ENCODE results near the gene THAP12. TPM values are rescaled to one million over a fixed set of nuclear protein-coding genes. Genes with fewer than 3 reads are reported as not detected.

THAP12 gene
- total RNA-seq, 1 experiment from 2014 or later, result 27.6 TPM

DNA sequence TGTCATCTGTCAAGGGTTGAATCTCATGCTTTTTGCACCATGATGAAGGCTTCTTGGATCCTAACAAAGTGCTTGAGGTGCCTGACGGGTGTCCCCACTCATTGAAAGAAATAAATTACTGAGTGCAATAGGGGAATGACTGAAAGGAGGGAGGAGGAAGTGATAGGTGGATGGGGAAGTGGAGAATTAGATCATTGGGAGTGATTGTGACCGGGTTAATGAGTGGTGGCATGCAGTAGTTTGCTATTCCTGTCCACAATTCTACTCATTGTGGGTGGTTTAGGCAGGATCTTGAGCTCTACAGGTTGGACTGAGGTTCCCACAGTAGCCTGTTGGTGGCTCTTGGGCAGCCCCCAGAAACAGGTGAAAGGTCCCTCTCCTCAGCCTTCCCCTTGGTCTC is 44.3 kb downstream of the THAP12 start:
- POLR2A ChIA-PET, result no interaction called here
- H3K4me3 Mint-ChIP-seq, result no peak overlapping the region
- H3K27ac Mint-ChIP-seq, result no peak overlapping the region

More for the DNA sequence above, 44.3 kb downstream of the THAP12 start:
- TF ChIP-seq, protein P1, sequence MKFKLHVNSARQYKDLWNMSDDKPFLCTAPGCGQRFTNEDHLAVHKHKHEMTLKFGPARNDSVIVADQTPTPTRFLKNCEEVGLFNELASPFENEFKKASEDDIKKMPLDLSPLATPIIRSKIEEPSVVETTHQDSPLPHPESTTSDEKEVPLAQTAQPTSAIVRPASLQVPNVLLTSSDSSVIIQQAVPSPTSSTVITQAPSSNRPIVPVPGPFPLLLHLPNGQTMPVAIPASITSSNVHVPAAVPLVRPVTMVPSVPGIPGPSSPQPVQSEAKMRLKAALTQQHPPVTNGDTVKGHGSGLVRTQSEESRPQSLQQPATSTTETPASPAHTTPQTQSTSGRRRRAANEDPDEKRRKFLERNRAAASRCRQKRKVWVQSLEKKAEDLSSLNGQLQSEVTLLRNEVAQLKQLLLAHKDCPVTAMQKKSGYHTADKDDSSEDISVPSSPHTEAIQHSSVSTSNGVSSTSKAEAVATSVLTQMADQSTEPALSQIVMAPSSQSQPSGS (CRISPR knock-in tag; IDR thresholded peaks at IDR 0.05; ENCODE audit: borderline replicate concordance, low read depth), result no peak
- TF ChIP-seq SMAD4 (CRISPR knock-in tag; IDR thresholded peaks at IDR 0.05) (no peak), MYBL2 (CRISPR knock-in tag; IDR thresholded peaks at IDR 0.05) (no peak), SP1 (CRISPR knock-in tag; conservative IDR thresholded peaks at IDR 0.05) (no peak), NR3C1 (CRISPR knock-in tag; conservative IDR thresholded peaks at IDR 0.05; ENCODE audit: low read depth) (no peak), ARID4B (CRISPR knock-in tag; IDR thresholded peaks at IDR 0.05; ENCODE audit: borderline replicate concordance) (no peak), ZNF423 (CRISPR knock-in tag; IDR thresholded peaks at IDR 0.05) (no peak), ZNF121 (CRISPR knock-in tag; IDR thresholded peaks at IDR 0.05) (no peak), NR2C2 (CRISPR knock-in tag; IDR thresholded peaks at IDR 0.05) (no peak), ZNF425 (CRISPR knock-in tag; conservative IDR thresholded peaks at IDR 0.05) (no peak), MLX (CRISPR knock-in tag; IDR thresholded peaks at IDR 0.05) (no peak), FOXJ3 (CRISPR knock-in tag; IDR thresholded peaks at IDR 0.05; ENCODE audit: borderline replicate concordance) (no peak), RELA (CRISPR knock-in tag; IDR thresholded peaks at IDR 0.05; ENCODE audit: borderline replicate concordance) (no peak), CREM (CRISPR knock-in tag; IDR thresholded peaks at IDR 0.05) (no peak), HMGA2 (CRISPR knock-in tag; IDR thresholded peaks at IDR 0.05) (no peak), ESRRA (CRISPR knock-in tag; IDR thresholded peaks at IDR 0.05; ENCODE audit: borderline replicate concordance) (no peak)
- TF ChIP-seq, protein P2, sequence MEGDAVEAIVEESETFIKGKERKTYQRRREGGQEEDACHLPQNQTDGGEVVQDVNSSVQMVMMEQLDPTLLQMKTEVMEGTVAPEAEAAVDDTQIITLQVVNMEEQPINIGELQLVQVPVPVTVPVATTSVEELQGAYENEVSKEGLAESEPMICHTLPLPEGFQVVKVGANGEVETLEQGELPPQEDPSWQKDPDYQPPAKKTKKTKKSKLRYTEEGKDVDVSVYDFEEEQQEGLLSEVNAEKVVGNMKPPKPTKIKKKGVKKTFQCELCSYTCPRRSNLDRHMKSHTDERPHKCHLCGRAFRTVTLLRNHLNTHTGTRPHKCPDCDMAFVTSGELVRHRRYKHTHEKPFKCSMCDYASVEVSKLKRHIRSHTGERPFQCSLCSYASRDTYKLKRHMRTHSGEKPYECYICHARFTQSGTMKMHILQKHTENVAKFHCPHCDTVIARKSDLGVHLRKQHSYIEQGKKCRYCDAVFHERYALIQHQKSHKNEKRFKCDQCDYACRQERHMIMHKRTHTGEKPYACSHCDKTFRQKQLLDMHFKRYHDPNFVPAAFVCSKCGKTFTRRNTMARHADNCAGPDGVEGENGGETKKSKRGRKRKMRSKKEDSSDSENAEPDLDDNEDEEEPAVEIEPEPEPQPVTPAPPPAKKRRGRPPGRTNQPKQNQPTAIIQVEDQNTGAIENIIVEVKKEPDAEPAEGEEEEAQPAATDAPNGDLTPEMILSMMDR (IDR thresholded peaks at IDR 0.05), result no peak
- TF ChIP-seq, protein P3, sequence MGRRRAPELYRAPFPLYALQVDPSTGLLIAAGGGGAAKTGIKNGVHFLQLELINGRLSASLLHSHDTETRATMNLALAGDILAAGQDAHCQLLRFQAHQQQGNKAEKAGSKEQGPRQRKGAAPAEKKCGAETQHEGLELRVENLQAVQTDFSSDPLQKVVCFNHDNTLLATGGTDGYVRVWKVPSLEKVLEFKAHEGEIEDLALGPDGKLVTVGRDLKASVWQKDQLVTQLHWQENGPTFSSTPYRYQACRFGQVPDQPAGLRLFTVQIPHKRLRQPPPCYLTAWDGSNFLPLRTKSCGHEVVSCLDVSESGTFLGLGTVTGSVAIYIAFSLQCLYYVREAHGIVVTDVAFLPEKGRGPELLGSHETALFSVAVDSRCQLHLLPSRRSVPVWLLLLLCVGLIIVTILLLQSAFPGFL (CRISPR knock-in tag; IDR thresholded peaks at IDR 0.05; ENCODE audit: borderline replicate concordance), result no peak
- TF ChIP-seq, protein P4, sequence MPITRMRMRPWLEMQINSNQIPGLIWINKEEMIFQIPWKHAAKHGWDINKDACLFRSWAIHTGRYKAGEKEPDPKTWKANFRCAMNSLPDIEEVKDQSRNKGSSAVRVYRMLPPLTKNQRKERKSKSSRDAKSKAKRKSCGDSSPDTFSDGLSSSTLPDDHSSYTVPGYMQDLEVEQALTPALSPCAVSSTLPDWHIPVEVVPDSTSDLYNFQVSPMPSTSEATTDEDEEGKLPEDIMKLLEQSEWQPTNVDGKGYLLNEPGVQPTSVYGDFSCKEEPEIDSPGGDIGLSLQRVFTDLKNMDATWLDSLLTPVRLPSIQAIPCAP (CRISPR knock-in tag; IDR thresholded peaks at IDR 0.05), result no peak
- TF ChIP-seq, protein P5, sequence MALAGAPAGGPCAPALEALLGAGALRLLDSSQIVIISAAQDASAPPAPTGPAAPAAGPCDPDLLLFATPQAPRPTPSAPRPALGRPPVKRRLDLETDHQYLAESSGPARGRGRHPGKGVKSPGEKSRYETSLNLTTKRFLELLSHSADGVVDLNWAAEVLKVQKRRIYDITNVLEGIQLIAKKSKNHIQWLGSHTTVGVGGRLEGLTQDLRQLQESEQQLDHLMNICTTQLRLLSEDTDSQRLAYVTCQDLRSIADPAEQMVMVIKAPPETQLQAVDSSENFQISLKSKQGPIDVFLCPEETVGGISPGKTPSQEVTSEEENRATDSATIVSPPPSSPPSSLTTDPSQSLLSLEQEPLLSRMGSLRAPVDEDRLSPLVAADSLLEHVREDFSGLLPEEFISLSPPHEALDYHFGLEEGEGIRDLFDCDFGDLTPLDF (CRISPR knock-in tag; IDR thresholded peaks at IDR 0.05), result no peak
- peaks cover 39% of the 10 kb centered on the region for H3K9me3 Mint-ChIP-seq
- DNase-seq (ENCODE audit: low spot score), result no peak
- peaks cover 30% of the 10 kb centered on the region for H3K36me3 Mint-ChIP-seq
- CTCF ChIA-PET, result interaction anchor here (0.5 kb wide), 1 partner anchor 38 kb away, joined by 3 read pairs; no protein-coding TSS in a partner anchor
- no peak for ATAC-seq
- H3K27me3 Mint-ChIP-seq (ENCODE audit: low read depth), result peaks cover 5% of the 10 kb centered on the region
- H3K4me1 Mint-ChIP-seq, result no peaks in the 10 kb centered on the region
